ENCODE data around the gene PAXX. TPM values are rescaled to one million over a fixed set of nuclear protein-coding genes. Genes with fewer than 3 reads are reported as not detected.
"Not testable (repeated sequence)": the region's sequence is repeated elsewhere in the genome, so short reads cannot be mapped to it uniquely, and the experiment has no call there.

PAXX gene
- polyA plus RNA-seq, 6 donors from 2014 or later, result 31.7 to 39.8 (median 35.6) TPM

DNA sequence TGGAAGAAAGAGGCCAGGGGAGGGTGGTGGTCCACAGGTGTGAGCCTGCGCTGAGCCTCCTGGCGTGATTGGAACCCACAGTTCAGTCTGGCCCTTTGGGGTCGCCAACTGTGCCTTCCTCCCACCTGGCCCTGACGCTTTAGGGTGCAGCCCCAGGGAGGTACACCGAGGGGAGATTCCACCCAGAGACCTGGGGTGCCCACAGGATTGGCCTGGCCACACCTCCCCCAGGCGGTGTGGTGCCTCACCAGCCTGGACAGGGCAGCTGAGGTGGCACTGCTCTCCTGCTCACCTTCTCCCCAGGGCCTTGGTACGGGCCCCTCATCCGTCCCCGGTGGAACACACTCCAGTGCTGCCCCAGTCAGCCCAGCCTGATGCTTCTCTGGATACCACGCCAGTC, 5.1 kb downstream of the PAXX start:
- peaks cover 21 to 53% (median 52%) of the 10 kb centered on the region in 3 donors for H3K4me1 Mint-ChIP-seq
- ATAC-seq (ENCODE audit: low read depth in 2 of 2) (no peak), DNase-seq (no peak)
- H3K36me3 Mint-ChIP-seq, result no peaks in the 10 kb centered on the region
- peak overlapping the region in 7 of 8 donors; percentile 42 to 82 (median 70) for H3K4me3 Mint-ChIP-seq
- H3K27me3 Mint-ChIP-seq, result peaks cover 3 to 18% (median 6%) of the 10 kb centered on the region in 3 donors
- no peaks in the 10 kb centered on the region for H3K9me3 Mint-ChIP-seq
- H3K27ac Mint-ChIP-seq, result peak overlapping the region in 2 of 6 donors; percentile 89 to 92

DNA sequence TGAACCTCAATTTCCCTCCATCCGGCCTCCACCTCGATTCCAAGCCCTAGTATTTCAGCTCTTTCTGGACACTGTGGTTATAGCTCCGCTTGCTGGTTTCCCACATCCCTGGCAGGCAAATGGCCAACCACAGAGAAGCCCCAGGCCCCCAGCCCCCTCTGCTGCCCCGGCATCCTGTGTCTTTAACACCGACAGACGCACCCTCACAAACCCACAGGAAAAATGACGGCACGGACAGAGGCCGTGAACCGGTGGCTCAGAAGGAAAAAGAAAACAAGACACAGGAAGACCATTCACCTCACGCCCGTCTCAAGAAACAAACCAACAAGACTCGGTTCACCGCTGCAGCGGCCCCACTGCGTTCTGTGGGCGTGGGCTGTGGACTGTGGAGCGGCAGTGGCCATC, 5.6 kb downstream of the PAXX start:
- no peak for ATAC-seq (ENCODE audit: low read depth in 2 of 2)

DNA sequence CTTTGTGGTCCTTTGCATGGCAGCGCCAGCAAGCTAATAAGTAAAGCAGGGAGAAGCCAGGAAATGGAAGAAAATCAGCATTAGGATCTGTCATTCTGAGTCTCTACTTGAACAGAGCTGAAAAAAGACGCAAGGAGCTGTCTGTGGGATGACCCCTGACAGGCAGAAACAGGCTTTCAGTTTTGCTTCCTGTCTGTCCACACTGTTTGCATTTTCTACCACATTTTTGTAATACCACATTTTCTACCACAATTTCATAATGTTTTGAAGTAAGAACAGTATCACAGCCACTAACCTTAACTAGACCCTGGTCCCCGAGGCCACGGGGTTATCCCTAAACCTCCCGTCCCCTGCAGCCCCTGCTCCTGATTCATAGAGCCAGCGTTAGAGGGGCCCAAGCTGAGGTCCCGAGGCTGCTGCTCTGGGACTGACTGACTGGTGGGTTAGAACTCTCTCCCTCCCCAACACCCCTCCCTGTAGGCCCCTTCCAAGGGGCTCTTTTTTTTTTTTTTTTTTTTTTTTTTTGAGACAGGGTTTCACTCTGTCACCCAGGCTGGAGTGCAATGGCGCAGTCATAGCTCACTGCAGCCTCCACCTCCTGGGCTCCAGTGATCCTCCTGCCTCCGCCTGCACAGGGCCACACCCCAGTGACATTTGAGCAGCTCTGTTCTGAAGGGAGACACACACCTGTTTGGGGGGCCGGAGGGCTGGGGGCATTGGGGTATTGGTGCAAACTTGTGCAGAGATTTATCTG, 8.1 kb downstream of the PAXX start:
- peaks cover 15 to 42% (median 39%) of the 10 kb centered on the region in 3 donors for H3K4me1 Mint-ChIP-seq
- peak overlapping the region in 7 of 8 donors; percentile 30 to 85 (median 65) for H3K4me3 Mint-ChIP-seq
- H3K9me3 Mint-ChIP-seq, result no peaks in the 10 kb centered on the region
- H3K27ac Mint-ChIP-seq, result peak overlapping the region; percentile 36 to 94 (median 77)
- peak; percentile 55 for DNase-seq
- no peaks in the 10 kb centered on the region for H3K36me3 Mint-ChIP-seq
- peaks cover 3 to 18% (median 6%) of the 10 kb centered on the region in 3 donors for H3K27me3 Mint-ChIP-seq
- peak; percentile 65 to 68 for ATAC-seq (ENCODE audit: low read depth in 2 of 2)

More for the DNA sequence above, 5.6 kb downstream of the PAXX start:
- DNase-seq, result no peak
- peak overlapping the region in 4 of 6 donors; percentile 75 to 92 (median 90) for H3K27ac Mint-ChIP-seq
- H3K36me3 Mint-ChIP-seq, result no peaks in the 10 kb centered on the region
- no peaks in the 10 kb centered on the region for H3K9me3 Mint-ChIP-seq
- H3K4me1 Mint-ChIP-seq, result peaks cover 21 to 50% (median 47%) of the 10 kb centered on the region in 3 donors
- peak overlapping the region; percentile 42 to 82 (median 68) for H3K4me3 Mint-ChIP-seq
- H3K27me3 Mint-ChIP-seq, result peaks cover 3 to 18% (median 6%) of the 10 kb centered on the region in 3 donors

DNA sequence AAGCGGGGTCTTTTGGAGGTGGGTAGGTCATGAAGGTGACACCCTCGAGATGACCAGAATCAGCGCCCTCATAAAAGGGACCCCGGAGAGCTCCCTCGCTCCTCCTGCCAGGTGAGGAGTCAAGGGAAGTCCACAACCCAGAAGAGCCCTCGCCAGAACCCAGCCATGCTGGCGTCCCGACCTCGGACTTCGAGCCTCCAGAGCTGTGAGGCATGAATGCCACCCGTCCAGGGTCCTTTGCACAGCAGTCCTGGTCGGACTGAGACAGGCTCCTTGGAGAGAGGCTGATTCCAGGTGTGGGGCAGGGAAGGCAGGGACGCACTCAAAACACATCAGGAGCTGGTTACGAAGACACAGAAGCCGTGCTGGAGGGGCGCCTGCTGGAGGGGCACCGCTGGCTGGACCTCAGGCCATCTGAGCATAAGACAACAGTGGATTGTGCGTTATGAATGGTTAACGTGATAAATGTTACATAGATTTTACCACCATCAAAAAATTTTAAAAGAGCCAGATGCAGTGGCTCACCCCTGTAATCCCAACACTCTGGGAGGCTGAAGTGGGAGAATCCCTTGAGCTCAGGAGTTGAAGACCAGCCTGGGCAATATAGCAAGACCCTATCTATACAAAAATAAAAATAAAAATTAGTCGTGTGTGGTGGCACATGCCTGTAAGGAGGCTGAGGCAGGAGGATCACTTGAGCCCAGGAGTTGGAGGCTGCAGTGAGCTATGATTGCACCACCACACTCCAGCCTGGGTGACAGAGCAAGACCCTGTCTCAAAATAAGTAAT, 9.8 kb downstream of the PAXX start:
- Mint-ChIP-seq H3K27ac (peak overlapping the region in 1 of 6 donors; percentile 60), H3K27me3 (peaks cover 3 to 12% (median 6%) of the 10 kb centered on the region in 3 donors), H3K9me3 (no peaks in the 10 kb centered on the region), H3K36me3 (no peaks in the 10 kb centered on the region), H3K4me1 (peaks cover 15 to 33% (median 31%) of the 10 kb centered on the region in 3 donors), H3K4me3 (no peak overlapping the region)
- DNase-seq (no peak), ATAC-seq (ENCODE audit: low read depth in 2 of 2) (no peak)

DNA sequence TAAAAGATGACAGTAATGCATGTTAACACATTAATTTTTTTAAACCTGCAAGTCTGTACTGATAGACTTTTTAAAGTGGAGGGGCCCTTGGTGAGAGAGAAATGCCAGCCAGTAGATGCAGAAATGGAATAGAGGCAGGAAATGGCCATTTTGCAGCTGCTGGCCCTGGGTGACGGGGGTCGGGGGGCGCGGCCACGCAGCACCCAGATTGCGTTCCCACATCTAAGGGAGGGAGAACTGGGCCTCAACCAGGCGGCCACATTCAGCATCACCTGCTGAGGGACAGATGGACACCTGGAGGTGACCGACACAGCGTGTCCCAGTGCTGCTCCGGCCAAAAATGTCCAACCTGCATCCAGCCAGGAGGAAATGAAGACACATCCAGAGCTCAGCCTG, 10.4 kb downstream of the PAXX start:
- Mint-ChIP-seq H3K36me3 (no peaks in the 10 kb centered on the region), H3K27me3 (peaks cover 3 to 8% (median 4%) of the 10 kb centered on the region in 3 donors), H3K4me3 (no peak overlapping the region), H3K9me3 (no peaks in the 10 kb centered on the region), H3K4me1 (peaks cover 14 to 30% (median 29%) of the 10 kb centered on the region in 3 donors), H3K27ac (peak overlapping the region in 1 of 6 donors; percentile 60)
- no peak for ATAC-seq (ENCODE audit: low read depth in 2 of 2)
- DNase-seq, result no peak

DNA sequence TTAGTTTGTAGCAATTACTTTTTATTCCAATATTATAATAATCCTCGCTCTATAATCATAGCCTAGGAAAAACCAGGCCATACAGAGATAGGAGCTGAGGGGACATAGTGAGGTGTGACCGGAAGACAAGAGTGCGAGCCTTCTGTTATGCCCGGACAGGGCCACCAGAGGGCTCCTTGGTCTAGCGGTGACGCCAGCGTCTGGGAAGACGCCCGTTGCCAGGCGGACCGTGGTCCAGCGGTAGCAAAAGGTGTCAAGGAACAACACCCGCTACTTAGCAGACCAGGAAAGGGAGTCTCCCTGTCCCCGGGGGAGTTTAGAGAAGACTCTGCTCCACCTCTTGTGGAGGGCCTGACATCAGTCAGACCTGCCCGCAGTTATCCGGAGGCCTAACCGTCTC, 12.1 kb downstream of the PAXX start:
- not testable (repeated sequence) for H3K27me3 Mint-ChIP-seq; ATAC-seq (ENCODE audit: low read depth in 2 of 2); DNase-seq; H3K9me3 Mint-ChIP-seq; H3K36me3 Mint-ChIP-seq; H3K4me3 Mint-ChIP-seq; H3K27ac Mint-ChIP-seq
- H3K4me1 Mint-ChIP-seq, result peaks cover 7 to 17% (median 16%) of the 10 kb centered on the region in 3 donors

DNA sequence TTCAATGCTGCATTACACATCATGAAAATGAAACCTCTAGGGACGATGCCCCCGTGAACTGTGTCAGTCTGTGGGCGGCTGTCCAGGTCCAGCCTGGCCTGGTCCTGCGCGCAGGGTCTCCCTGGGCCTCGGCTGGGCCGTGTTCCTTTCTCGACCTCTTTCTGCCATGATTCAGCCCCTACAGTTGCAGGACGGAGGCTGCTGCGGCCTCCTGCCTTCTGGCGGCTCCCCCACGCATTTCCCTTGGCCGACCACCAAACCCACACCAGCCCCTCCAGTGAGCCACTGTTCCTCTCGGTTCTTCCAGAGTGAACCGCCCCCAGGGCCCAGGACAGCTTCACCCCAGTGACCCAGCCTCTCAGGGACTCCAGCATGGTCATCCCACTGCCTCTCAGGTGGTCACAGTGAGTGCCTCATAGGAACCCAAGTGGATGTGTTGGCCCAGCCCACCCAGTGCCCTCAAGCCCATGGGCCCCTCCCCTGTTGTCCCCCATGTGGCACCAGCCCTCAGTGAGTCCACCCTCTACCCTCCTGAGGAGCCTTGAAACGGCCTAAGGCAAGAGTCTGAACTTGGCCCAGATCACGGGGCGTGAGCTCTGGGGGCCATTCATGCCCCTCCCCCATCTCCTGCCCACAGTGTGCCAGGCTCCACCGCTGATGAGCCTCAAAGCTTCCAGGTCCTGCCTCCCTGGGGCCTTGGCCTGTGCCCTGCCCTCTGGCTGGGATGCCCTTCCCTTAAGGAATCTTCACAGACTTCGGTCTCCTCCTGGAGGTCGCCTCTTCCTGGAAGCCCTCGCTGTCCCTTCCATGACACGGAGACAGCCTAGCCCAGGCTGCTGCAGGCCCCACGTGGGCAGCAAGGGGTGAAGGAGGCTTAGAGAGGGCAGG, 14.1 kb downstream of the PAXX start:
- H3K27ac Mint-ChIP-seq, result no peak overlapping the region
- H3K4me1 Mint-ChIP-seq, result no peaks in the 10 kb centered on the region
- no peak for DNase-seq
- no peaks in the 10 kb centered on the region for H3K27me3 Mint-ChIP-seq
- no peaks in the 10 kb centered on the region for H3K9me3 Mint-ChIP-seq
- no peak overlapping the region for H3K4me3 Mint-ChIP-seq
- no peak for ATAC-seq (ENCODE audit: low read depth in 2 of 2)
- H3K36me3 Mint-ChIP-seq, result no peaks in the 10 kb centered on the region

DNA sequence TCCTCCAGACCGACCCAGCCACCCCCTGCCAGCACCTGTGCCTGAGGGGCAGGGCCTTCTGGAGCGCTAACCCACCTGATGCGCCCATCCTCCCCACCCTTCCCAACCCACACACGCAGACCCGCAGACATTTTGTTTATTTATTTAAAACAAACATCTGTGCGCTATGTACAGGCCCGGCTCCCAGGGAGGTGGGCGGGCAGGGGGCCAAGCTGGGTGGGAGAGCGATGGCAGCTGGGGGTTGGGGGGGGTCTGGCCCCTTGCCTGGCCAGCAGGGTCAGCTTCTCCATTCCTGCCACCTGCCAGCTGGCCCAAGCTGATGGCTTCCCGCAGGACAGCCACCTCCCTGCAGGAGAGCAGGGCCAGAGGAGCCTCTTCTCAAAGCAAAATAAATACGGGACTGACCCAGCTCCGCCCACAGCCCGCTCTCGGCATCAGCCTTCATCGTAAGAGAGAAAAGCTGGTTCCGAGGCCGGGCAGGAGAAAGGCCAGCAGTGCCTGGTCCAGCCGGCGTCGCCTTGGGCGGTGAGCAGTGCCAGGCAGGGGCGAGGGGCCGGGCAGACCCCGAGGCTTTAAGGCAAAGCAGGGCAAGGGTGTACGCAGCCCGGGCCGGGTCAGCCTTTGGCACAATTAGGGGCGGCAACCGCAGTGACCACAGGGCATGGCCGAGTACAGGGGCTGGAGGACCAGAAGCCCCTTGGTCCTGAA, 15.0 kb downstream of the PAXX start:
- no peaks in the 10 kb centered on the region for H3K9me3 Mint-ChIP-seq
- H3K27ac Mint-ChIP-seq, result no peak overlapping the region
- no peak for ATAC-seq (ENCODE audit: low read depth in 2 of 2)
- no peaks in the 10 kb centered on the region for H3K4me1 Mint-ChIP-seq
- no peak overlapping the region for H3K4me3 Mint-ChIP-seq
- no peak for DNase-seq
- no peaks in the 10 kb centered on the region for H3K36me3 Mint-ChIP-seq
- no peaks in the 10 kb centered on the region for H3K27me3 Mint-ChIP-seq

DNA sequence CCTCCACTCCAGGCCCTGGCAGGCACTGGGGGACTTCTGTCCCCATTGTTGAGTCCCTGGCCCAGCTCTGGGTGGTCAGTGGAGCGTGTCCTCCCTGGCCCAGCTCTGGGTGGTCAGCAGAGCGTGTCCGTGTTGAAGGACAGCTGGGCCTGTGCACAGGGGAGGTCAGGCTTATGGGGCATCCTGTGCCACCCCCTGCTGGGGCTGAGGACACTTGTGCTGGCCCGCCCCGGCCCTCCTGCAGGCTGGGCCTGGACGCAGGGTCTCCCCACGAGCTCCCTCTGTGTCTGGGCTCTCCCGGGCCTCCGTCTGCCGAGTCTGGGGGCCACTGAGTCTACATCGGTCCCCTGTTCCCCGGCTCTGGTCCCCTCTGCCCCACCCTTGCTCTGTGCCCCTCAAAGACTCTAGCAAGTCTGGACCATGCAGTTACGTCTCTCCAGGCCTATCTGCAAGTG, 15.6 kb downstream of the PAXX start:
- DNase-seq (no peak), ATAC-seq (ENCODE audit: low read depth in 2 of 2) (no peak)
- H3K27me3 Mint-ChIP-seq, result no peaks in the 10 kb centered on the region
- H3K27ac Mint-ChIP-seq, result no peak overlapping the region
- H3K4me3 Mint-ChIP-seq, result no peak overlapping the region
- no peaks in the 10 kb centered on the region for H3K9me3 Mint-ChIP-seq
- no peaks in the 10 kb centered on the region for H3K36me3 Mint-ChIP-seq
- no peaks in the 10 kb centered on the region for H3K4me1 Mint-ChIP-seq

DNA sequence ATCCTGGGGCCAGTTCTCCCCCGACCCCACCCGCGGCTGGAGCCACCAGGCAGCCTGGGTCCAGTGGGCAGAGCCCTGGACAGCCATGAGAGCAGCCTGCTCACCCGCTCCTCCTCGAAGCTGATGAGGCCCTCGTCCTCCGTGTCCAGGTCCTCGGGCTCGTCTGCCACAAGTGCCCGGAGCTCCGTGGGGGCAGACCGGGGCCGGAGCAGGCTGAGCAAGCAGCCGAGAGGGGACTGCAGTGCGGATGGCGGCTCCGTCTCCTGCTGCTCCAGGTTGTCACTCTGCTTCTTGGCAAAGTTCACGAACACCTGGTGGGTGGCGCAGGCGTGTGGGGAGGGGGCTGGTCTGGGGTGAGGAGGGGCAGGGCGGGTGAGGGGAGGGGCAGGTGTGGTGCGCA, 16.1 kb downstream of the PAXX start:
- Mint-ChIP-seq H3K27me3 (no peaks in the 10 kb centered on the region), H3K36me3 (no peaks in the 10 kb centered on the region), H3K27ac (no peak overlapping the region), H3K9me3 (no peaks in the 10 kb centered on the region), H3K4me1 (no peaks in the 10 kb centered on the region), H3K4me3 (no peak overlapping the region)
- ATAC-seq (ENCODE audit: low read depth in 2 of 2) (no peak), DNase-seq (no peak)

DNA sequence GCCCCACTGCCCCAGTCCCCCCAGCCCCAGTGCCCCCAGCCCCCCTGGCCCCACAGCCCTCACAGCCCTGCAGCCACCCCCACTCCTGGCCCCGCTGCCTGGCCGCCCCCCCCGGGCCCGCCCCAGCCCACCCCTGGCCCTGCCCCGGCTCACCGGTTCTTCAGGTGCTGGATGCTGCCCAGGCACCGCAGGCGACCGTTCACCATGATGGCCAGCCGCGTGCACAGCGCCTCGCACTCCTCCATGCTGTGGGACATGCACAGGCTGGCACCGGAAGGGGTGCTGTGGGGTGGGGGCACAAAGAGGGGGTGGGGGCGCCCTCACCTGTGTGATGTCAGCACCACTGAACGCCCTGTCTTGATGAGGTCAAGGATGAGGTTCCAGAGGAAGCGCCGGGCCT, 17.0 kb downstream of the PAXX start:
- no peak for ATAC-seq (ENCODE audit: low read depth in 2 of 2)

DNA sequence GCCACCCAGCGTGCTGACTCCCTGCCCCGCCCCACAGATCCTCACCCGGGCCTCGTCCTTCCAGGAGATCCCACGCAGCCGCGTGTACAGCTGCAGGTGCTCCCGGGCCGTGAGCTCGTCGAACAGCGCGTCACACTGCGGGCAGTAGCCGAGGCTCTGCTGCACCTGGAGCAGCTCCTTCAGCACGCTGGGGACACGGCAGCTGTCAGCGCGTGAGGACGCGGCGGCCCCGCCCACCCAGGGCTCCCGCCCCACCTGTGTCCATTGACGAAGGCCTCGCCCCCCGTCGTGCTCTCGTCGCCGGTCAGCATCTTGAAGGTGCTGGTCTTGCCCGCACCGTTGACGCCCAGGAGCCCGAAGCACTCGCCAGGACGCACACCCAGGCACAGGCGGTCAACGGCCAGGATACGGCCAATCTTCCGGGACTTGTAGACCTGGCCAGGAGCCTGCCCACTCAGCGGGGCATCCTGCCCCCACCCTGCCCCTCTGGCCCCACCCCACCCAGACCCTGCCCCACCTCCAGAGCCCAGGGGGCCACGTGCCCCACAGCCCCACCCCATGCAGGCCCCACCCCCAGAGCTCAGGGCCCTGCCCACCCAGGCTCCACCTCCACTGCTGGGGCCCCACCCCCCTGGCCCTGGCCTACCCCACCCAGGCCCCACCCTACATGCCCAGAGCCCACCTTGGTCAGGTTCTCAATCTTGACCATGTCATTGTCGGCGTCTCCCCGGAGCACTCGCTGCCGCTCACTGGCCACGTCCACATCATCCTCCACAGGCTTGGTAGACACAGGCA, 17.9 kb downstream of the PAXX start:
- ATAC-seq (ENCODE audit: low read depth in 2 of 2) (no peak), DNase-seq (no peak)
- Mint-ChIP-seq H3K4me3 (no peak overlapping the region), H3K36me3 (no peaks in the 10 kb centered on the region), H3K9me3 (no peaks in the 10 kb centered on the region), H3K4me1 (no peaks in the 10 kb centered on the region), H3K27me3 (no peaks in the 10 kb centered on the region), H3K27ac (no peak overlapping the region)

More for the DNA sequence above, 17.0 kb downstream of the PAXX start:
- Mint-ChIP-seq H3K9me3 (no peaks in the 10 kb centered on the region), H3K4me3 (no peak overlapping the region), H3K27me3 (no peaks in the 10 kb centered on the region), H3K4me1 (no peaks in the 10 kb centered on the region), H3K36me3 (no peaks in the 10 kb centered on the region), H3K27ac (no peak overlapping the region)
- DNase-seq, result no peak
